Osteoblast (primary cell): ENCODE data around the gene PRKAB2. TPM values are rescaled to one million over a fixed set of nuclear protein-coding genes. Genes with fewer than 3 reads are reported as not detected.

Source experiments
- DNase-seq: peaks from one replicate; pipeline ENCODE4 v3.0.0; 2011; ENCODE audit warnings: low spot score, mixed read lengths; ENCODE audit not compliant: insufficient read length; ENCODE audit errors: missing footprints
- H2AFZ ChIP-seq: 2 replicates; pipeline ENCODE4 v1.6.0; 2011; ENCODE audit warnings: mild to moderate bottlenecking, low read length
- H3K27ac ChIP-seq: 2 replicates; pipeline ENCODE4 v1.5.1; 2011; ENCODE audit warnings: mild to moderate bottlenecking, low read depth, low read length, moderate library complexity
- H3K27me3 ChIP-seq: 2 replicates; pipeline ENCODE4 v1.6.0; 2012; ENCODE audit warnings: mild to moderate bottlenecking, control low read depth, inconsistent platforms, low read length, moderate library complexity; ENCODE audit not compliant: insufficient read depth
- H3K36me3 ChIP-seq: 2 replicates; pipeline ENCODE4 v1.5.1; 2011; ENCODE audit warnings: mild to moderate bottlenecking, low read length, control low read depth, moderate library complexity; ENCODE audit not compliant: insufficient read depth
- H3K4me1 ChIP-seq: 2 replicates; pipeline ENCODE4 v1.5.1; 2011; ENCODE audit warnings: mild to moderate bottlenecking, low read length, control low read depth, moderate library complexity; ENCODE audit not compliant: insufficient read depth
- H3K4me2 ChIP-seq: 2 replicates; pipeline ENCODE4 v1.6.0; 2011; ENCODE audit warnings: mild to moderate bottlenecking, low read length; ENCODE audit not compliant: insufficient read depth
- H3K4me3 ChIP-seq: fragments of 200-600 bp; sonication (generic); 3 replicates; pipeline ENCODE4 v1.5.1; 2012; ENCODE audit warnings: mild to moderate bottlenecking, low read length, inconsistent platforms; ENCODE audit not compliant: insufficient read depth
- H3K79me2 ChIP-seq: 2 replicates; pipeline ENCODE4 v1.6.0; 2012; ENCODE audit warnings: mild to moderate bottlenecking, low read length, control low read depth, inconsistent platforms; ENCODE audit not compliant: insufficient read depth
- H3K9me3 ChIP-seq: 2 replicates; pipeline ENCODE4 v1.5.1; 2011; ENCODE audit warnings: low read depth, low read length, control low read depth
- H4K20me1 ChIP-seq: 2 replicates; pipeline ENCODE4 v1.6.0; 2012; ENCODE audit warnings: mild to moderate bottlenecking, low read length, control low read depth; ENCODE audit not compliant: insufficient read depth
- CTCF ChIP-seq: IDR thresholded peaks from 2 replicates; pipeline ENCODE4 v1.5.1; 2011; ENCODE audit warnings: mild to moderate bottlenecking, low read depth, low read length, moderate library complexity; ENCODE audit errors: extremely low read depth
- total RNA-seq: library from RNA; depleted of rRNA; stranded (reverse); fragments of >200 nt; gene quantifications from 2 replicates; pipeline ENCODE4 v1.2.3, GENCODE V29; 2012

The PRKAB2 gene
- total RNA-seq, 1 donor: 22.8 TPM

GRCh38 chr1:147211577-147211976 is 39.3 kb upstream of the PRKAB2 start:
- H3K4me1 ChIP-seq: no peaks in the 10 kb centered on the region
- no peak overlapping the region for H3K4me2 ChIP-seq
- H3K36me3 ChIP-seq: no peaks in the 10 kb centered on the region
- no peak for DNase-seq
- H2AFZ ChIP-seq: no peak overlapping the region
- no peak overlapping the region for H3K27ac ChIP-seq
- H3K27me3 ChIP-seq: no peaks in the 10 kb centered on the region
- H4K20me1 ChIP-seq: no peaks in the 10 kb centered on the region
- no peaks in the 10 kb centered on the region for H3K9me3 ChIP-seq
- H3K4me3 ChIP-seq: no peak overlapping the region
- H3K79me2 ChIP-seq: no peaks in the 10 kb centered on the region
- no peak for TF ChIP-seq CTCF

DNA sequence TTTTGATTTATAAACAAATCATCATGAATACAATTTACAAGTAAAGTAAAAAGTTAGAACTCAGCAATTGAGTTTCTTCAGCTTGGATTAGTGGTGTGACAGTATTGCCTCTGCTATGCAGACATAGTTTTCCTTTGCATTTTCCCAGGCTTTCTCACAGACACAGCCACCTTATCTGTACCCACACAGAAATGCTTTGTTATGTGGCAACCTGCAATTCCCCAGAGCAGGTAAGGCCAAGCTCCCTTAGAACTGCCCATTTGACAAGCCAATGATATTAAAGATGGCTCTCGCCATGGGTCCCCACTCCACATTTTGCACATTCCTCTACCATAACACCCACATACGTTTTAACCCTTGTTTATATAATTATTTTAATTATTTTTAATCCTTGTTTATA is 38.7 kb upstream of the PRKAB2 start:
- Histone ChIP-seq H3K9me3 (no peaks in the 10 kb centered on the region), H3K36me3 (no peaks in the 10 kb centered on the region), H3K79me2 (no peaks in the 10 kb centered on the region), H2AFZ (no peak overlapping the region), H3K4me1 (no peaks in the 10 kb centered on the region), H3K4me2 (no peak overlapping the region), H4K20me1 (no peaks in the 10 kb centered on the region), H3K27me3 (no peaks in the 10 kb centered on the region), H3K4me3 (no peak overlapping the region), H3K27ac (no peak overlapping the region)
- DNase-seq: no peak
- TF ChIP-seq CTCF: no peak

DNA sequence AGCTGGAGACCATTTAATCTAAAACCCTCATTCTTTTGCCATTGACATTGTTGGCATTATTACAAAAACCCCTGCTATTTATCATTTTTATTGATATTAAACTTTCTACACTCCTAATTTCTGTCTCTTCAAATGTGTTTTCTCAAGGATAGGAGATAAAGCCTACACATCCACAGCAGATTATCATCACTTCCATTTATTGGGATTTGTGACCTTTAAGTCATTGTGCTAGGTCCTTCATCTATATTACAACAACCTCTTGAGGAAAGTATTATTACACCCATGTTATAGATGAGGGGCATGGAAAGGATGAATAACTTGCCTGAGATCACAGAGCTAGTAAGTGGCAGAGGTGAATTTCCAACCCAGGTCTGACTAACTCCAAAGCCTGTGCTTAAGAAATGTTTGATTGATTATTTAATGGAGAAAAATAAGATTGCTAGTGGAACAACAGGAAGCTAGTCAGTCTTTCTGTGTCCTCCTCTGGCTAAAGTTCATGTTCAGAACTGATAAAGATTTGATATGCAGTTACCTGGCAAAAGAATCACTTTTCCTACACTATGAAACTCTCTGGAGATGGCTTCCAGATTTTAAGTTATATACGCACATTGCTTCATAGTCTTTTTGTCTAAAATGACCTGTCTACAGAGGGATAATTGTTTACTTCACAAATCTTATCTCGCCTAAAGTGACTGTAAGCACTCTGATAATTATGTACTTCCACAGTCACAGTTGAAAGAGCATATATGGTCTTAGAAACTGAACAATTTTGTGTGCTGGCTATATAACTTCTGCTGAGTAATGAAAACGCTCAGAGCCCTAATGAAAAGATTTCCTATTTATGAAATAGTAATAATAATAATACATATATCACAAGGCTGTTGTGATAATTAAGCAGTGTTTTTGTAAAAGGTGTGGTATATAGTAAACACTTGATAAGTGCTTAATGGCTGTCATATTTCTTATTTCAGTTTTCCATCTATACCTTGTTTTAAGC is 37.9 kb upstream of the PRKAB2 start:
- no peak overlapping the region for H3K27ac ChIP-seq

More for the DNA sequence above, 37.9 kb upstream of the PRKAB2 start:
- Histone ChIP-seq H3K9me3 (no peaks in the 10 kb centered on the region), H3K36me3 (no peaks in the 10 kb centered on the region), H2AFZ (no peak overlapping the region), H3K27me3 (no peaks in the 10 kb centered on the region), H3K4me2 (no peak overlapping the region), H3K4me3 (no peak overlapping the region), H3K79me2 (no peaks in the 10 kb centered on the region), H3K4me1 (no peaks in the 10 kb centered on the region), H4K20me1 (no peaks in the 10 kb centered on the region)
- TF ChIP-seq CTCF: no peak
- DNase-seq: no peak
